ENCODE results near the gene MAMDC2. TPM values are rescaled to one million over a fixed set of nuclear protein-coding genes. Genes with fewer than 3 reads are reported as not detected.

The MAMDC2 gene
- total and polyA plus RNA-seq, 9 donors: 7.6 to 12.3 (median 9.6) TPM

DNA sequence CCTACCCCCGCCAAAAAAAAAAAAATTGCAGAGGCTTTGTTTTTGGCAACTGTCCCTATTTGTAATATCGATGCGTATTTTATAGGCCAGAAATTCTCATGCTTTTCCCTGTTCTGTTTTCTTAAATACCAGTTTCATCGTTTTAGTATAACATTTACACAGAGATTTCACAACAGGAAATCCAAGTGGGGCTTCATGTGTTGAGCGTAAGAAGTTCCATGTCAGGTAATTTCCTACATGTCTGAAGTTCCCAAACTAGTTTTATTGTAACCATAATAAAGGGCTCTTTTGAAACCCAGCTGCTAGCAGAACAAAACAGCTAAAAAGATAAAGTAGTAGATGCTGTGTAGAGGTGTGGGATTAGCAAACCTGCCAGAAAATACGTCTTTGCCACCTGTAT is 219.3 kb downstream of the MAMDC2 start:
- Histone ChIP-seq H3K9me3 (replicated peaks; ENCODE audit: control insufficient read depth, low read depth, low read length) (no peaks in the 10 kb centered on the region), H3K4me3 (ENCODE audit: low read length) (no peak overlapping the region), H3K36me3 (ENCODE audit: control insufficient read depth, insufficient read depth, low read length) (peaks cover 16% of the 10 kb centered on the region), H3K27ac (ENCODE audit: low read length) (no peak overlapping the region), H3K4me1 (ENCODE audit: control insufficient read depth, insufficient read depth, low read length) (peaks cover 16% of the 10 kb centered on the region), H3K27me3 (ENCODE audit: control insufficient read depth, insufficient read depth, low read length) (no peaks in the 10 kb centered on the region)
- WGBS (ENCODE audit: insufficient coverage): 20% methylated on average over 1 of the region's 6 CpGs
- no peak for DNase-seq

DNA sequence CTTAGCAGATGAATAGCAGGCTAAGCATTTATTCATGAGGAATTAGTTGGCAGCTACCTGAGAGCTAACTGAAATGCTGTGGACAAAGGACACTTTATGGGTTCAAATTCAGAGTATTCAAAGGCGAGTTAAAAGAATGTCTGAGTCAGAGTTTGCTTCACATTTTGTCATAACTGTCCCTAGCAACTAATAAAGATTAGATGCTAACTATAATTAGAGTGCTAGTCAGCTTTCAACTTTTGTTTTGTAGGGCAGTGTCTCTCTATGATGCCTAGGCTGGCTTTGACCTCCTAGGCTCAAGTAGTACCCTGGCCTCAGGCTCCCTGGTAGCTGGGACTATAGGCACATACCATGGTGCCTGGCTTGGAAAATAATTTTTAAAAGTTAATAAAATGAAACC is 219.8 kb downstream of the MAMDC2 start:
- H3K27ac ChIP-seq (ENCODE audit: low read length): no peak overlapping the region
- no peak for DNase-seq
- no peaks in the 10 kb centered on the region for H3K27me3 ChIP-seq (ENCODE audit: control insufficient read depth, insufficient read depth, low read length)
- H3K9me3 ChIP-seq (replicated peaks; ENCODE audit: control insufficient read depth, low read depth, low read length): no peaks in the 10 kb centered on the region
- no CpG with 5 or more reads among the region's 1 CpG for WGBS (ENCODE audit: insufficient coverage)
- peaks cover 11% of the 10 kb centered on the region for H3K4me1 ChIP-seq (ENCODE audit: control insufficient read depth, insufficient read depth, low read length)
- H3K4me3 ChIP-seq (ENCODE audit: low read length): no peak overlapping the region
- peaks cover 18% of the 10 kb centered on the region for H3K36me3 ChIP-seq (ENCODE audit: control insufficient read depth, insufficient read depth, low read length)

Other genes starting within 250 kb of the MAMDC2 start
- not detected for gene CFAP95, start 223.0 kb upstream of the MAMDC2 start, total RNA-seq
- not detected for gene CFAP95, start 223.0 kb upstream of the MAMDC2 start, polyA plus RNA-seq (ENCODE audit: insufficient read depth in 1 of 8, insufficient read length in 8 of 8, low replicate concordance in 1 of 8)
- 28.9 TPM for gene SMC5, start 215.1 kb downstream of the MAMDC2 start, total RNA-seq
- 10 to 100 TPM; 20.0 to 41.2 (median 29.5) TPM for gene SMC5, start 215.1 kb downstream of the MAMDC2 start, polyA plus RNA-seq (ENCODE audit: insufficient read depth in 1 of 8, insufficient read length in 8 of 8, low replicate concordance in 1 of 8)

Measured in muscle of leg (tissue), 11 donors.